WI38 (cell line): Measurements from ENCODE around the gene LEMD3.
"Not testable (repeated sequence)": the region's sequence is repeated elsewhere in the genome, so short reads cannot be mapped to it uniquely, and the experiment has no call there.

Experiments used
- H3K4me3 ChIP-seq: 2 replicates; pipeline ENCODE4 v1.5.1; 2011; ENCODE audit warnings: low read depth, mild to moderate bottlenecking, control low read depth, low read length
- TF ChIP-seq, protein P1 (sequence below): IDR thresholded peaks from 2 replicates; pipeline ENCODE4 v1.5.1; 2012; ENCODE audit warnings: low read depth, mild to moderate bottlenecking, control low read depth, low read length

The LEMD3 gene

DNA sequence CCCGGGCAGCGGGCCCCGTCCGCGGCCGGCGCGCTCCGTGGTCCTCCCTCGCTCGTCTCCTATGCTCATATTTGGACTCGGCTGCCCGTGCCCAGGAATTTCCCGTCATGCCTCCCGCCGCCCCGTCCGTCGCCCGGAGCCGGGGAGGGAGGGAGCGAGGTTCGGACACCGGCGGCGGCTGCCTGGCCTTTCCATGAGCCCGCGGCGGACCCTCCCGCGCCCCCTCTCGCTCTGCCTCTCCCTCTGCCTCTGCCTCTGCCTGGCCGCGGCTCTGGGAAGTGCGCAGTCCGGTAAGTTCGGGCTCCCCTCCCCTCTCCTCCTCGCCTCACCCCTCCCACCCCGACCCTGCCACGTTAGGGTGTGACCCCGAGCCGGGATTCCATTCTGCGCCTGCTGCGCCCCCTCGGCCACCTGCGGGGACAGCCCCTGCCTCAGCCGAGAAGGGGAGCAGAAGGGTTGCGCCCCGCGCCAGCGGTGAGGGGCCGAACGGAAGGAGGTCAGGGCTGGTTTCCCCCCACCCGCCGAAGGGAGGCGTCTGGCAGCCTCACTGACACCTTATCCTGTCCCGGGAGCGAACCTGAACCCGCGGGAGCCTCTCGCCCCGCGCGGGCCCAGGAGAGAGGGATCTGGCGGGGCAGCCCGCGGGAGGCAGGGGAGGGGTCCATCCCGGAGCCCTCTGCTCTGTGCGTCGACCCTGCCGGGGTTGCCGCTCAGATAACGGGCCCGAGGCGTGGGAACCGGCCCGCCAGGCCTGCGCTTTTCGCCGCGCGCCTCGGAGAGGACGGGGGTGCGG is 109.4 kb downstream of the LEMD3 start, which contains the start of gene MSRB3:
TSS of gene MSRB3 (plus strand) at position 108 of the 793 bp plus-strand sequence. CDS start 29,897 bp downstream, outside the sequence.
- H3K4me3 ChIP-seq, result peak within 1 kb of the TSS; percentile 94
- TF ChIP-seq, protein P1, sequence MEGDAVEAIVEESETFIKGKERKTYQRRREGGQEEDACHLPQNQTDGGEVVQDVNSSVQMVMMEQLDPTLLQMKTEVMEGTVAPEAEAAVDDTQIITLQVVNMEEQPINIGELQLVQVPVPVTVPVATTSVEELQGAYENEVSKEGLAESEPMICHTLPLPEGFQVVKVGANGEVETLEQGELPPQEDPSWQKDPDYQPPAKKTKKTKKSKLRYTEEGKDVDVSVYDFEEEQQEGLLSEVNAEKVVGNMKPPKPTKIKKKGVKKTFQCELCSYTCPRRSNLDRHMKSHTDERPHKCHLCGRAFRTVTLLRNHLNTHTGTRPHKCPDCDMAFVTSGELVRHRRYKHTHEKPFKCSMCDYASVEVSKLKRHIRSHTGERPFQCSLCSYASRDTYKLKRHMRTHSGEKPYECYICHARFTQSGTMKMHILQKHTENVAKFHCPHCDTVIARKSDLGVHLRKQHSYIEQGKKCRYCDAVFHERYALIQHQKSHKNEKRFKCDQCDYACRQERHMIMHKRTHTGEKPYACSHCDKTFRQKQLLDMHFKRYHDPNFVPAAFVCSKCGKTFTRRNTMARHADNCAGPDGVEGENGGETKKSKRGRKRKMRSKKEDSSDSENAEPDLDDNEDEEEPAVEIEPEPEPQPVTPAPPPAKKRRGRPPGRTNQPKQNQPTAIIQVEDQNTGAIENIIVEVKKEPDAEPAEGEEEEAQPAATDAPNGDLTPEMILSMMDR, result no peak

DNA sequence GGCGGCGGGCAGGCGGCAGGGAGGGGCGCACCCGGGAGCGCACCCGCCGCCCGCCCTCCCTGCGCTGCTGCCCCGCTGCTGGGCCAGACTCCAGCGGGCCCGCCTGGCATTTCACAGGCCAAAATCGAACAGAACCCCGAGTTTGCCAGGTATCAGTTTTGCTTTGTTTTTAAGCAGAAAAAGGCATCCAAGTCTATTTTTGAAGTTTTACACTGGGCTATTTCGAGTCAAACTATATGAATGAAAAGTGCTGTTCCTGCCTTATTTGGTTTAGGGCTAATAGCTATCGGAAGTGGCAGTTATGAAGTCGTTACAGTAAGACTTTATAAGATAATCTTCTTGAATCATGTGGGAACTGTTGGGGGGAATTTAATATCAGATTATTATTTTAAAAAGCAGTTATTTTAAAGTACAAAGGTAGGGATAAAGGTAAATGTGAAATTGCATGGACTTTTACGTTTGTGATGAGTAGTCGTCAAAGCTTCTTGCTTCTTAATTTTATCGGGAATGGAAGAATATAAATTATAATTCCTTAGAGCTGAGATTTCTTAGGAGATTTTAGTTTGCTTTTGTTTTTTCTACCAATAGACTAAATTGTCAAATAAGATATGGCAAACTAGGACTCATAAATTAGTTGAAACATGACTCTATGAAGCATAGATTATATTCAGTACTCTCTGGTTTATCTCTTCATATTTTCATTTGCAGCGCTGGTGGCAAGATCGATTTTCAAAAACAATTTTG is 110.2 kb downstream of the LEMD3 start:
- peak overlapping the region; percentile 94 for H3K4me3 ChIP-seq

DNA sequence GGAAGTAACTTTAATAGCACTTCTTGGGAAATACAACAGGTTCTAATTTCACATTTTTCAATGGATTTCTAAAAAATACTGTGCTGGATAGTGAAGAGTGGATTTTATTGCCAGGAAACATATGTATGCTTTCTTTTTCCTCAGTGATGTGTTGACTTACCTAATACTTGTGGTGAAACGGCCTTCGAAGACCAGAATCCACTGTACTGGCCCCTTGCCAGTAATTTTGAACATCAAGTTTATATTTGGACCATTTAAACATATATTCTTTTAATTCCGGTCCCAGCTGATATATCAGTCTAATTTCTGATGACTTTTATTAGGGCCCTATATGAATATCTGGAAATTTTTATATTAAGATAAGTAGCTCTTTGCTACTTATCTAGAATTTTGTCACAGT is 110.9 kb downstream of the LEMD3 start:
- TF ChIP-seq, protein P1, result no peak
- H3K4me3 ChIP-seq, result peak overlapping the region; percentile 94

More for the DNA sequence above, 110.2 kb downstream of the LEMD3 start:
- TF ChIP-seq, protein P1, result no peak

DNA sequence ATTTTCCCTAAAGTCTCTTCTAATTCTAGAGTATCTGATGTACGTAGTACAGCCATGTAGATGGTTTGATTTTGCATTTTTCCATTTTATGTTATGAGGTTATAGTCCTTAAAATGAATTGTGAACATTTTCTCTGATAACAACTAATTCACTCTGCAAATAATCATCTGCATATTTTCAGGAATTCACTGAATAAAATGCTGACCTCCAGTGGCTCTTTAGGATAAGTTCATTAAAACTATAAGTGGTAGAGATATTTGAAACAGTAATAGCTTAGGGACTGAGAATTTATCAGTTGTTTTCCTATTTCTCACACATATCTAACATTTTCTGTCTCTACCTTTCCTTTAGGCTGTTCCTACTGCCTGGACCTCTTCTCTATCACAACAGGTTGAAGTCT is 113.5 kb downstream of the LEMD3 start:
- TF ChIP-seq, protein P1, result no peak
- H3K4me3 ChIP-seq, result no peak overlapping the region

DNA sequence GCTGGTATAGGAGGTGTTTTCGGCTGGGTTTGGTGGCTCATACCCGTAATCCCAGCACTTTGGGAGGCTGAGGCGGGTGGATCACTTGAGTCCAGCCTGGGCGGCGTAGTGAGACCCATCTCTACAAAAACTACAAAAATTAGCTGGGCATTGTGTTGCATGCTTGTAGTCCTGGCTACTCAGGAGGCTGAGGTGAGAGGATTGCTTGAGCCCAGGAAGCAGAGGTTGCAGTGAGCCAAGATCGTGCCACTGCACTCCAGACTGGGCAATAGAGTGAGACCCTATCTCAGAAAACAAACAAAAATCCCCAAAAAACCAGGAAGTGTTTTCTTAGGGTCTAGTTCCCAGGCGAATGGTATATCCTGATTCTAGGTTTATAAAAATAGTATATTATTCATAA is 116.1 kb downstream of the LEMD3 start:
- H3K4me3 ChIP-seq, result not testable (repeated sequence)

DNA sequence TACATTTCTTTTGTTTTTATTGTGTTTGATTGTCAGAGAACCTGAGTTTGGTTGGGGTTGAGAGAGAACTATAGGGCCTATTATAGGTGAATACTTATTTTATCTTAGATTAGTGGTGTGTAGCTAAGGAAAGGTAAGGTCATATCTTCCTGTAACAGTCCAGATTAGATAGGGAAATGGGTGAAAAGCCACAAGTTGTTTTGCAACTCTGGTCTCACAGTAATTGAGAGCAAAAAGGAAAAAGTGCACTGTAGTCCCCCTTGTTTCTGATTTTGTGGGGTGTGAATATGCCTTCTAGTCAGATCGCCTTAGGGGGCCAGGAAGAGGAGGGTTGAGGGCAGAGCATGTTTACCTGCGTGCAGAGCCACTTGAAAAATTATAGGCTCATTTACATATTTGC is 118.0 kb downstream of the LEMD3 start:
- no peak overlapping the region for H3K4me3 ChIP-seq
- TF ChIP-seq, protein P1, result no peak

DNA sequence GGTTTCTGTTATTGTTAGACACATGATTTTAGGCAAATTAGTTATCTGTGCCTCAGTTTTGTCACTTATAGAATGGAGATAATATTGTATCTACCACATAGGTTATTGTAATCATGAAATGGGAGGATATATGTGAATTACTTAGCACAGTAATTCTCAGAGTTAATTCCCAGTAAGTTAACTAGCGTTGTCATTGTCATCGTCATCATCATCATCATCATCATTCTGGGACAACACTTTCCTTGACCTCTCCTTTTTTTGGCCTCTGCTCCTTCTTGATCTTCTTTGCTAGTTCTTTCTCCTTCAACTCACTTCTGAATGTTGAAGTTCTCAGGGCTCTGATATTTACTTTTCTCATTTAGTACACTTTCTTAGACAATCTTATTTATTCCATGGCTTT is 122.9 kb downstream of the LEMD3 start:
- TF ChIP-seq, protein P1, result no peak
- no peak overlapping the region for H3K4me3 ChIP-seq
